Limb (tissue), 2 donors: Measurements from ENCODE around the gene G0S2.

ENCODE experiments used
- DNase-seq, 2 donors: peaks; one replicate each; pipeline ENCODE4 v3.0.0-alpha.2; 2016; ENCODE audit errors: extremely low spot score in 2 of 2

G0S2 gene

DNA sequence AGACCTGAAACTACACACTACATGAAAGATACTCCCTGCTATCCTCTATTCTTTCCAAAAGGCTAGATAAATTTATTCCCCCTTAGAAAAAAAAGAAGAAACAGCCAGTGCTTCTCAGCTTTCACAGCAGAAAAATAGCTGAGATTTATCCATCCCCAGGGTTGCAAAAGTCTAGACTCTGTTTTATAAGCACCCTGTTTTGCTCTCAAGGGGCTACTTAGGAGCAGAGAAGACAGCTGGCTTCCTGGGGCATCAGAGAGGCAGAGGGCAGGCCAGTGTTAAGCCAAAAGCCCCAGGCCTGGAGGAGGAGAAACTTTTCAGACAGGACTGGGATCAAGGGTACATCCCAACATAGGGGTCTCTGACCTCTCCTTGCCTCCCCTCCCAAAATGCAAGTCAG lies 26.9 kb upstream of the G0S2 start:
- no peak for DNase-seq

DNA sequence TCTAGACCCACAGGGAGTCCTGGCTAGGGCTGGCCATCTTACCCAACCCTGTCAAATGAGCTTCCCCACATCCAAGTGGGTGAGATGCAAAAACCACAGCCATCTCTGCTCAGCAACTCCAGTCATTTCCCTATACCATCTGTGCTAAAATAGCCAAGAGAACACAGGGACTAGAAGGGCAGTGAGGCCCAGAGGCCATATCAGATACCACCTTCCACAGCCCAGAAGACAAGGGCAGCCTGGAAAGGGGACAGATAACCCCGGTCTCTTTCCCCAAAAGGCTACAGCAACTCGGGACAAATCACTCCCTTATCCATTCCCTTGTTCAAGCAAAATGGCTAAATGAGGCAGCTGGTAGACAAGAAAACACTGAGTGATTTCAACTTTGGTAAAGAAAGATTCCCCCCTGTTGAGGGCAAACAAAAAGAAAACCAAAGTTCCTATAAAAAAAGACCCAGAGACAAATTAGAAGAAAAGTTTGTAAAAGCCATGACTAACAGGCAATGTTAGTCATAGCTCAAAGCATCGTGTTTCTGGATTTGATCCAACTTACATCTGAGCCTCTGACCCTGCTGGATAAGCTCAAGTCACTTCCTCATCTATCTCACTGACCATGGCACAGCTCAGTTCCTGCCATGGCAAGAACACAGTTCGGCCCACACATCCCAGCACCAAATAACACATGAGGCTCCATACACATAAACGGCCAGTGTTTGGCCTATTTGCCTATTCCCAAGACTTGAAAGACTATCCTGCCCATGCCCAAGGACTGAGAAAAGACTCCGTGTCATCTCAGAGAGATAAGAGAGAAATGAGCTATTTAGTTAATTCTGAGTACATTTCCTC lies 26.1 kb upstream of the G0S2 start:
- DNase-seq: no peak

DNA sequence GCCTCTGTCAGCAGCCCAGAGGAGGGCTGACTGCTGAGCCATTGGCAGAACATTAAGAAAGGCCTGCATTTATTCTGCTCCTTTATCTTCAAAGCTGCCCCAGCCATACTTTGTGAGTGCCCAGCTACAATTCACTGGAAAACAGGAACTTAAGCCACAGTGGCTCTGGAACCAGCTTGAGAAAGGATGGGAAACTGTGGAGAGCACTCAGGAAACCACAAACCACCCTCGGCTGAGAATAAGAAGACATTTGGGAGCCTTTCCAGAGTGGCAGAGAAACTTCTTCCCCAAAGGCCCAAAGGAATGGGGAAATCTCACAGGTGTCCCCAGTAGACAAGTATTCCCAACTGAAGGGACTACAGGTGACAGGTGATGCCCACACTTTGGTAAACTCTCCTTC lies 24.8 kb upstream of the G0S2 start:
- DNase-seq: no peak

DNA sequence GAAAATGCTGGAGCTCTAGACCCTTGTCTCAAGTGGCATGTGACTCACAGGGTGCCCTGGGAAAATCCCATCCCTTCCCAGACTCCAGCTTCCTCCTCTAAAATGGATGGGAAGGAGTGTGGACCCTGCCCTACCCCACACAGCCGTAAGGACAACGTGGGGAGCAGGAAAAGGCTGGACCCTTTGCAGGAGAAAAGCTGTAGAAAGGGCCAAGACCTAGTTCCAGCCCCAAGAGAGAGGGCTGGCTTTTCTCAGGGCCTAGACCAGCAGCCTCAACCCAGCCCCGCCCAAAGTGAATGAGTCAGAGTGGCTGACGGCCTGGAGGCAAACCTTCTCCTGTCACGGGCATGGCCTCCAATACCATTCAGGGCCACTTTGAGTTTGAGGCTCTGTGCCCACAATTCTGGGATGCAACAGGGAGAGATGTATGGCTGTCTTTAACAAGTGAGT lies 24.0 kb upstream of the G0S2 start:
- DNase-seq: no peak

DNA sequence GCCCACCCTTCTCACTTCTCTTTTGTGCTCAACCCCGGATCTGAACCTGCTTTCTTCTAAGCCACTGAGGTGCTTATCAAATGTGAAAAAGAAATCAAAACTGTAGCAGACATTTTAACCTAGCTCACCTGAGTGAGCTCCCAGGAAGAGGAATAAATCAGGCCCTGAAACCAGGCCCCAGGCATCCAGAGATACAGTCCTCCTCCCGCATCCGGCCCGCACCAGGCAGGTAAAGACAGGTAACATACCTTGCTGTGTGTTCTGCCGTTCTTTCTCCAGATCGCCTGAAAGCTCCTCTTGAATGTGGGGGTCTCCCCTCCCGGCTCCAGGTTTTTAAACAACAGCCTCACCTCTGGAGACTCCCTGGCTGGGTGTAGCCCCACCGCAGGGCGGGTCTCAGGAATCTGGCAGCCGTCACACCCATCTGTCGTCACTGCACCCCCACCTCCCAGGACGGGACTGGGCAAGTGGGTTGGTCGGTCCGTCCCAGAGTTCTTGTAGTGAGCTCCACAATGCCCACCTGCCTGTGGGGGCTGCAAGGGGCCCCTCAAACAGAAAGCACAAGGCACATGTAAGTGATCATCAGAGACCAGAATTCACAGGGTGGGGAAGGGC lies 23.0 kb upstream of the G0S2 start, which contains the start of gene LAMB3:
Gene LAMB3, minus strand, starts transcription at position 305 of the 615 bp plus-strand sequence. CDS start 1,481 bp downstream, outside the sequence.
- DNase-seq: peak in 1 of 2 donors; percentile 46

DNA sequence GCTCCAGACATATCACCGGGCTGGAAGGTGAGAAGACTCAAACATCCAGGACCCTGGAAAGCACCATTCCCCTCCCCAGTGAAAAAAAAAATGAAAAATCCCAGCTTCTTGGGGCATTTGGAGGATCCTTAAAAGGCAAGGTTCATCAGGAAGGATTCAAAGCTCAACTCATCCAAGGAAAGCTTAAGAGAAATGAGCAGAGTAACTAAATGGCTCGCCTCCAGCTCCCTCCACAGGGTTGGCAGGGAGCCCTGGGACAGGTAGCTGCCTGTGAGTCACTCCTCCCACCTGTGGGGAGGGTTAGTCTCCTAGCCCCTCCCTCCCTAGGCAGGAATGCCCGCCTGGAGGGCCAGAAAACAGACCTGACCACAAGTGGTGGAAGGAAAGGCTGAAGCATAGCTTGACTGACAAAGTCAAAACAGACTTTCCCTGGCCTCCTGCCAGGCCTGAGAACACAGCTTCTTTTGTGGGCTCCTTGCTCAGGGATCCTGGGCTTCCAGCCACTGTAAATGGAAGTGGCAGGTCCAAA lies 22.3 kb upstream of the G0S2 start:
- DNase-seq: peak; percentile 71 to 84

DNA sequence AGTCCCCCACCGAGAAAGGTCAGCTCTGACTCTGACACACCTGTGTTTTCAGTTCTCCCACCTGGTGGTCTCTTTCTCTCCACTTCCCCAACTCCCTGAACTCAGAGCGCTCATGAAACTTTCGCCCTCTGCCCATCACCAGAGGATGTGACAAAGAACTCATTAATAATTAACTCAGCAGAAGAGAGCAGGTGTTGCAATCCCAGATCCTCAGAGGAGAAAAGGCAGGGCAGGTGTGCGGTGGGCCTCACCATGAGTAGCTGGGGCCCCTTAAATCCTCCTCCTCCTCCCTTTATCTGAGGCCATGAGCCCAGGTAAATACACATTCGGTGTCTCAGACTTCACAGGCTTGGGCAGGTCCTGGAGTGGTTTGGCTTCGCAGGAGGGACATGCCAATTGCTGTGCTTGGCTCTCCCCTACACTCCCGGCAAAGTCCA lies 21.3 kb upstream of the G0S2 start:
- no peak for DNase-seq

DNA sequence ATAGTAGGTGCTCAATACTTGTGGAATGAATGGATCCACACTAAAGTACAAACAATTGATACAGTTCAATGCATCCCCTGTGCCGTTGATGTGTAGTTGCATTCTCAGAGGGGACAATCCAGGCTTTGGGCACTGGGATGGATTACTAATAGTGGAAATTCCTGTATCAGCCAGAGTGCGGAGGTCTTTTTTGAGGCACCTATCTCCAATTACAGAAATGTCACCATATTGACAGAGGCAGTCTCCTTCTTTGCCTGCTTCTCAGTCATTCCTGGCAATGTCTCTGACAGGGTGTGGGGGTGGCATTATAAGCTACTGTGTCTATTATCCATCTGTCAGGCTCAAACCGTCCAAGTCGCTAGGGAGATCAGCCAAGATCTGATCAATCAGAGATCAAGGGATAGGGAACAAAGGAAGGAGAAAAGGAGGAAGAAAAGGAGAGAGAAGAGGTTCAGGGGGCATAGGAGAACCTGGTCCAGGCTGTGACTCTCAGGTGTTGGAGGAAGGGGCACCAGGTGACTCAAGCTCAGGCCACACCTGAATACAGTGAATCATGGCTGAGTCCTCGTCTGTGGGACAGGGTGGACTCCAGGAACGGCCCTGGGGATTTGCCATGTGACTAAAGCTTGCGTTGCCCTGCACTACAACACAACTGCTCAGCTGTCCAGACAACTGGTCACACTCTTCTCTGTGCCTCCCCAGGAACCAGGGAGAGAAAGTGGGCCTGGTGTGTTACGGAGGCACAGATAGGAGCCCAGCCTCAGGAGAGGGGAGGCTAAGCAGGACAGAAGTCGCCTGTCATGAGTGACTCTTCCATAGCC lies 19.6 kb upstream of the G0S2 start:
- no peak for DNase-seq

DNA sequence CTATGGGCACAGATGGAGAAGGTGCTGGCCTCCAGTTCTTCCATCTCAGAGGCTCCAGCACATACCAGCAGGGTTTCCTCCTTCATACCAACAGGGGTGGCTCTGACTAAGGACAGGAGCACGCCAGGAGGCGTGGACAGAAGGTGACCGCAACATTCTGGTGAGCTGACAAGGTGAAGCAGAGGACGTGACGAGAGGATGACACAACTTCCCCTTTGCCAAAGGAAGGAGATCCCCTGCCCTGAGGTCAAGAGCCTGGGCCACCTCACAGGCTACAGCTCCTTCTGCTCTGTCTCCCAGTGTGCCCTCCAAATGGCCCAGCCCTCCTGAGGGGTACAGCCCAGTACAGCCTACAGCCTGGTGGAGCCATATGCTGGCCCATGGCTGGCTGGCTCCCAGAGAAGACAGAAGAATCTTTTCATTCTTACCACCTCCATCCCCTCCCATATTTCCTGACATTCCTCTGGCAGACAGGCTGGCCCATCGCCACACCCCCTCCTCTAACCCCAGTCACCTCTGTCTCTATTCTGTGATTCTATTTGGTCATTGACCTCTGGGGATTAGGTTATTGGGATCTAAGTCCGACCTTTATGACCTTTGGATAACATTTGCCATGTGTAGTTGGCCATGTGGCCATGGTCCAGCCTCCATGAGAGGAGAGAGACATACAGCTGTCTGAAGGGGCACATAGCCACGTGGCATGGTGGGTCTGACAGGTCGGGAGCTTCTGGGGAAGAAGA lies 17.9 kb upstream of the G0S2 start:
- DNase-seq: no peak

DNA sequence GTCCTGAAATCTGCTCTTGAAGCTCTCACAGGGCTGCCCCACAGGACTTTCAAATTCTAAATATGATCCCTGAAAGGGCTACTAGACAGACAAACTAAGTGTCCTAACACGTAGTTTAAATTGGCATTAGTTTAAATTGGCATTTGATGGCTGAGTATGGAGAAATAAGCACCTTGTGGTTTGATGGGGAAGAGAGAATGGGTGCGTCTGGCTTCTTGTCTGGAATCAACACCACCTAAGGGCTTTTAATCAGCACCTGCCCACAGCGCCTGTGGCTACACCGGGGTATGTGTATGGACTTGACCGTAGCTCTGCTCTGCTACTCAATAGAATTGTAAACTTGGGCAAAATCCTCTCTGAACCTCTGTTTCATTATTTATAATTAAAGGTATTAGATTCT lies 17.3 kb upstream of the G0S2 start:
- no peak for DNase-seq

DNA sequence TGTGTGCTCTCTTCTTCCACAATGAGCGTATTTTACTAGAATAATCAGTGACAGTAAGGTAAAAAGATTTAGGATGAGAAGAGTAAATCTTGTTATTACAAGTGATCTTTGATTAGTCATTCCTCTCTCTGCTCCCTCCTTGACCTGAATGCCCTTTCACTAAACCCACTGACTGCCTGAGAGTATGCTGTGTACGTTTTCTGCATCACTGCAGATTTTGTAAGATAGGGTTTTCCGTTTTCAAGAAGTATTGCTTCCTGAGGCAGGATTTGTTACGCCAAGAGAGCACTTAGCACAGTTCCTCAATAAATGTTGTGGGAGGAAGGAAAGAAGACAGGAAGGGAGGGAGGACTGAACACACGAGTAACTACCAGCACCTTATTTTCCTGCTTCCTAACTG lies 15.3 kb upstream of the G0S2 start:
- DNase-seq: no peak

DNA sequence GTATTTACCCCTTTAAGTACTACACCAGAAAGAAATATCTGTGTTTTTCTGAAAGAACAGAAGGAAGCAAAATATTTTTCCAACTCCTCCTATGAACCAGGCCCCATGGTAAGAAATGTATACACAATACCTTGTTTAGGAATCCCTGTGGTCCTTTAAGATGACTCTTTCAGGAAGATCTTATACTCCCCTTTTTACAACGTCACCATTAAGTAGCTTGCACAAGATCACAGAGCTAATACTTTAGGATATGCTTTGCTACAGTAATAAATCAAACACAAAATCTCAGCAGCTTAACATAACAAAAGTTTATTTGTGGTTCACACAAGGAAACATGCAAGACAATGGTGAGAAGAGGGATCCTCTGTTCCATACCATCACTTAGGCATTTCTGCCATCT lies 14.1 kb upstream of the G0S2 start:
- DNase-seq: no peak

DNA sequence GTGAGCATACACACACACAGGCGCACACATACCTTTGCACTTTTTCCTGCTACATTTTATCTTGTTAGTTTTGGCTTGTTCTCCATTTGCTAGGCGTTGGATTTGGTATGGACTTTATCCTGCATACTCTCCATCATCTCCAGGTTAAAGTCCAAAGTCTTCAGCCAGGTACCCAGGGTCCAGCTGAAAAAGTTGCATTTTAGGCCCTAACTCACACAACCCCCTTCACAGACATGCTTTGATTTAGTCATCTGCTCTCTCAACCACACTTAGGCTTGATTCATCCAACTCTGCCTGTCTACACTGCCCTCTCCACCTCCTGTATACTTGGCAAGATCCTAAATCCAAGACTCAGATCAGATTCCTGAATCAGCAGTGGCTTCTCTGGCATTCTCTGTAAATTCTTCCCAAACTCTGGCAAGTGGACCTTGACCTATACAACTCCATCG lies 12.3 kb upstream of the G0S2 start:
- no peak for DNase-seq

DNA sequence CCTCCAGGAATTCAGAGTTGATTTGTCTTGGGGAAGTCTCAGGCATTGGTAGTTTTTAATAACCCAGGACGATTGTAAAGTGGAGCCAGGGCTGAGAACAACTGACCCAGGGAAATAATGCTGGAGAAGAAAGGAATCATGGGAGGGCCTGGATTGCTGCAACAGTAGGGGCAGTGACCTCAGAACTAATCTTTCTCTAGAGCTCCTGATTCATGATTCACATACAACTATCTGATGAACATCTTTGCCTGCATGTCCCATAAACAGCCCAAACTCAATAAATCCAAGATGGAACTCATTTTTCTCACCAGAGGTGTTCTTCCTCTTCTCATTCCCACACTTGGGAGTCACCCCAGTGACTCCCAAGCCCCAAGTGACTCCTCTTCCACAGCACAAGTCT lies 8.1 kb upstream of the G0S2 start:
- DNase-seq: no peak

DNA sequence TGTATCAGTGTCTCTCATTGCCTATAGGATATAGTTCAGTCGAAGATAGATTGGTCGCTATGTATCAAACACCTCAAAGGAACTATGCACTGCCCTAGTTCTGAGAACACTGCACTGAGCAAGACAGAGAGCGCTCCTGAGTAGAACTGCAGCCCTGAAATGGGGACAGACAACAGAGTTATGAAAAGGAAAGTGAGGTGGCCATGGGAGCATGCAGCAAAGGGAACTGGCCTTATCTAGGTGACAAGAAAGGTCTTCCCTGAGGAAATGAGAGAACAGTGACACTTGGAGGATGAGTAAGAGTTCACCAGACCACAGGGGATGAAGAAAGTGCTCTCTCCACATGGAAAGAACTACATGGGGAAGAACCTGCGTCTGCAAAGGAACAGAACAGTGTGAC lies 7.5 kb upstream of the G0S2 start:
- no peak for DNase-seq

DNA sequence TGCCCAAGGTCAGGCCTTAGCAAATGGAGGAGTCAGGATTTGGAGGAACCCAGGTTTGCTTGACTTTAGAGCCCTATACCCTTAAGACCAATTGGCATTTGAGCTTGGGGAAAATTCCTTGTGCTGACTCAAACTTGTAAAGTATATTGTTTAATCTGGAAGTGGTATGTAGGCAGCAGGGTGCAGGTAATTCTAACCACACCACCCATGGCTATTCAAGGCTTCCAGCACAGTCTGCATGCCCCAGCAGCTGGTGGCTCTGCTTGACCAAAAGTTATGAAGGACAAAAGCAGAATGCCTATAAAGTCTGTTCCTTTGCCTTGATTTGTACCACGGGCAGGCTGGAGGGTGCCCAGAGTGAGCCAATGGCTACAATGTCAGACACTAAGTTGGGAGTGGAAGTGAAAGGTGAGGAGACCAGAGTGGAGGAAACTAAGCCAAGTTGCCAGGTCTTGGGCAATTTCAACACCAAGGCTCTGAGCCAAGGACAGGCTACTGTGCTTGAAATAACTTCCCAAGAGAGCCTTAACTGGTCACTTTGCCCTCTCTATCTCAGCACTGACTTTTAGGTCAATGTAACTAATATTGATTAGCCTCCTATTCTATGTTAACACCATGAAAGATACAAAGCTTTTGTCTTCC lies 4.7 kb upstream of the G0S2 start:
- DNase-seq: no peak

DNA sequence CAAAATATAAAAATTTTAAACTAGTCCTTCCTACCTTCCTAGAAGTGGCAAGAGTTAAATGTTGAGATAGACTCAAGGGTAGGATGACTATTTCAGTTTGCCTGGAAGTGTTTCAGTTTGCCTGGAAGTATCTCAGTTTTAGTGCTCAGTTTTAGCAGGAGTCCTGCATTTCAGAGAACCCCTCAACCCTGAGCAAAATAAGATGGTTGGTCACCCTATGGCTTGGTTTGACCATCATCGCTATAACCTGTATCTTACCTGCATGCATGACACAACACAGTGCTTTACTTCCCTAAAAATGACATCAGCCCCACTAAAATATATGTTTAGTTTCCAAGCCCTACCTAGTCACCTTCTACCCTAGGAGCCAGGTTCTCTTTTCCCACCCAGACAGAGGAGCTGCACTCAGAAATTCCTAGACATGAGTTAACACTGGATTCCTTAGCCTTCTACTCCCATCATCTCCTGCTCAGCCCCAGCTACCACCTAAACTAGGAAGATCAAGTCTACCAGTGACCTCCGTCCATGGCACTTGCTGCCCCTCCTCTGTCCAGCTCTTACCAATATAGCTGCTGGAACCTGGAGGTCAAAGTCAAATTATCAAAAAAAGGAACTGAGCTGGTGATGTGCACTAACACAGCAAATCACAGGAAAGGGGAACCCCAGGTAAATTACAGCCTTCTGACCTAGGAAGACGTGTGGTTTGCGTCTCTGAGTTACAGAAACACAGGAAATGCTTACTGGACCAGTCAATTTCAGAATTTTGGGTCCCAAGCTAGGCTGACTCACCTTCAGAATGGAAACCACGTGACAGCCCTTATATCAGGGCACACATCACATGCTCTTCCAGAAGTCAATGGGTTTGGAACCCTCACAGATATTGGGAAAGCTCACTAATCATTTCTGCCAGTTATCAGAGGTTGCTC lies 2.2 kb upstream of the G0S2 start:
- DNase-seq: no peak

DNA sequence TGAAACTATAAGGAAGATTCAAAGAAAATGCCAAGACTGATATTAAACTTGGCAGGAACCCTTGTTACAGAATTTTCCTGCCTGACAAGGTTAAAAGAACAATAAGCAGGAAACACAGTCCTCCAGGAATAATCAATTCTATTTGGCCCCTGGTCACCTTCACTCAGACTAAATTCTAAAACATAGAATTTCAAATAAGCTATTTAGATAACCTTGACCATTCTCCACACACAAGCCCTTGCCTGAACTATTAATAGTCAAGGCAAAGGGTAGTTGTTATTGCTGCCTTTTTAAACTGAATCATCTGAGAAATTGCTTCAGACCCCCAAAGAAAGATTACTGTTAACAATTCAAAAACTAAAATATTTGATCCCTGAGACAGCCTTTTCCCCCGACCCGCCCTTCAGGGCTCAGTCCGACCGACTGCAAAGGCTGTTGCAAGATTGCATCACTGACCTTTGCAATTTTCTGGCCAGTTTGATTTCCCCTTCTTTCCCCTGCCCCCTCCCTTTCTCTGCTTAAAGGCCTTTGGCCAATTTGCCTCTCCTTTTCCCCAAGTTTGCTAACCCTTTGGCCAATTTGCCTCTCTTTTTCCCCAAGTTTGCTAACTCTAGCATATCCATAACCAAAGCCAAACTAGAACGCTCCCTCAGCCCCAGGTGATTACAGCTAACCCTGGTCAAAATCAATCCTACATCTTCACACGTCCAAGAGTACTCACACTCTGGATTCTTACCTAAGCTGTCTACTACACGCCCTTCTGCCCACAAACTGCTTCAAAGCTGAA lies 1.4 kb upstream of the G0S2 start:
- no peak for DNase-seq
